ENCODE measurements around the gene EFNA1.

GRCh38 chr1:155181371-155182051 lies 53.8 kb downstream of the EFNA1 start:
- TF ChIP-seq, protein P1, sequence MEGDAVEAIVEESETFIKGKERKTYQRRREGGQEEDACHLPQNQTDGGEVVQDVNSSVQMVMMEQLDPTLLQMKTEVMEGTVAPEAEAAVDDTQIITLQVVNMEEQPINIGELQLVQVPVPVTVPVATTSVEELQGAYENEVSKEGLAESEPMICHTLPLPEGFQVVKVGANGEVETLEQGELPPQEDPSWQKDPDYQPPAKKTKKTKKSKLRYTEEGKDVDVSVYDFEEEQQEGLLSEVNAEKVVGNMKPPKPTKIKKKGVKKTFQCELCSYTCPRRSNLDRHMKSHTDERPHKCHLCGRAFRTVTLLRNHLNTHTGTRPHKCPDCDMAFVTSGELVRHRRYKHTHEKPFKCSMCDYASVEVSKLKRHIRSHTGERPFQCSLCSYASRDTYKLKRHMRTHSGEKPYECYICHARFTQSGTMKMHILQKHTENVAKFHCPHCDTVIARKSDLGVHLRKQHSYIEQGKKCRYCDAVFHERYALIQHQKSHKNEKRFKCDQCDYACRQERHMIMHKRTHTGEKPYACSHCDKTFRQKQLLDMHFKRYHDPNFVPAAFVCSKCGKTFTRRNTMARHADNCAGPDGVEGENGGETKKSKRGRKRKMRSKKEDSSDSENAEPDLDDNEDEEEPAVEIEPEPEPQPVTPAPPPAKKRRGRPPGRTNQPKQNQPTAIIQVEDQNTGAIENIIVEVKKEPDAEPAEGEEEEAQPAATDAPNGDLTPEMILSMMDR (conservative IDR thresholded peaks at IDR 0.05), result no peak
- no peak for TF ChIP-seq EZH2 (IDR thresholded peaks at IDR 0.05; ENCODE audit: low read depth)

Data from PC-9 (cell line).